MCF 10A (cell line): ENCODE data around the gene OMA1. TPM values are rescaled to one million over a fixed set of nuclear protein-coding genes. Genes with fewer than 3 reads are reported as not detected.

Experiments
- Bru-seq: library from RNA; stranded (reverse); fragments of 400-500 nt; gene quantifications from one replicate; lab custom pipeline; 2021; lab: Mats Ljungman, UMichigan
- BruChase-seq, 2 experiments: library from RNA; stranded (reverse); fragments of 400-500 nt; gene quantifications; one replicate each; lab custom pipeline; 2021; lab: Mats Ljungman, UMichigan
- BruUV-seq: library from RNA; stranded (reverse); fragments of 400-500 nt; replicated peaks from 2 replicates; lab custom pipeline; 2021; lab: Mats Ljungman, UMichigan
- CTCF ChIA-PET: fragments of 300-600 bp; sonication (Branson Sonifier 250); formaldehyde crosslinking; extraction: SDS; loops from one replicate; lab custom pipeline; 2021; ENCODE audit warnings: antibody characterized with exemption, inconsistent platforms; lab: Yijun Ruan, JAX
- POLR2A ChIA-PET: fragments of 300-600, 350-650 bp; sonication (Branson Sonifier 250); formaldehyde crosslinking; extraction: SDS; loops from one replicate; lab custom pipeline; 2020; ENCODE audit warnings: antibody characterized with exemption, inconsistent platforms; lab: Yijun Ruan, JAX
- DNase-seq: peaks from one replicate; pipeline ENCODE4 v3.0.0-alpha.2; 2018; ENCODE audit not compliant: unreplicated experiment
- H3K27ac Mint-ChIP-seq: one replicate; pipeline ENCODE4 v1.8.0; 2022; ENCODE audit warnings: mild to moderate bottlenecking, low read depth, mixed read lengths; ENCODE audit not compliant: unreplicated experiment
- H3K27me3 Mint-ChIP-seq: one replicate; pipeline ENCODE4 v1.8.0; 2022; ENCODE audit warnings: mixed read lengths; ENCODE audit not compliant: insufficient read depth, unreplicated experiment
- H3K36me3 Mint-ChIP-seq: one replicate; pipeline ENCODE4 v1.8.0; 2022; ENCODE audit warnings: mild to moderate bottlenecking, moderate library complexity, mixed read lengths; ENCODE audit not compliant: insufficient read depth, unreplicated experiment
- H3K4me1 Mint-ChIP-seq: one replicate; pipeline ENCODE4 v1.8.0; 2022; ENCODE audit warnings: mixed read lengths; ENCODE audit not compliant: insufficient read depth, unreplicated experiment
- H3K4me3 Mint-ChIP-seq: one replicate; pipeline ENCODE4 v1.8.0; 2022; ENCODE audit warnings: mild to moderate bottlenecking, moderate library complexity, mixed read lengths; ENCODE audit not compliant: unreplicated experiment
- H3K9me3 Mint-ChIP-seq: one replicate; pipeline ENCODE4 v1.8.0; 2022; ENCODE audit warnings: mixed read lengths; ENCODE audit not compliant: unreplicated experiment
- intact Hi-C: fragments of 100-400 bp; cut with micrococcal nuclease; formaldehyde crosslinking; loops from 2 replicates; pipeline ENCODE4 v1.14.1; 2022
- long read RNA-seq: library from polyadenylated mRNA; stranded (forward); transcript quantifications from one replicate; pipeline ENCODE4 v2.0.0, GENCODE V29; 2022
- total RNA-seq: library from RNA; stranded (reverse); gene quantifications from 2 replicates; pipeline ENCODE4 v1.2.3, GENCODE V29; 2022
- TF ChIP-seq, protein P1 (sequence below): fragments of 200-600 bp; IDR thresholded peaks from one replicate; pipeline ENCODE4 v1.8.0; 2022; ENCODE audit warnings: antibody characterized with exemption, mild to moderate bottlenecking; ENCODE audit not compliant: unreplicated experiment

Gene OMA1
- total RNA-seq (15.7 and 17.9 TPM in 2 replicates), Bru-seq, nascent RNA (percentile 60 among the genes with signal in this experiment), BruChase-seq, experiment 1, labeled RNA remaining after a 6-hour chase (percentile 60 among the genes with signal in this experiment), BruChase-seq, experiment 2, labeled RNA remaining after a 2-hour chase (percentile 71 among the genes with signal in this experiment)
- long read RNA-seq, partial matches to known transcripts, result 1 of 20 reads
- long read RNA-seq, other reads (novel, unspliced or antisense), result 19 of 20 reads

DNA sequence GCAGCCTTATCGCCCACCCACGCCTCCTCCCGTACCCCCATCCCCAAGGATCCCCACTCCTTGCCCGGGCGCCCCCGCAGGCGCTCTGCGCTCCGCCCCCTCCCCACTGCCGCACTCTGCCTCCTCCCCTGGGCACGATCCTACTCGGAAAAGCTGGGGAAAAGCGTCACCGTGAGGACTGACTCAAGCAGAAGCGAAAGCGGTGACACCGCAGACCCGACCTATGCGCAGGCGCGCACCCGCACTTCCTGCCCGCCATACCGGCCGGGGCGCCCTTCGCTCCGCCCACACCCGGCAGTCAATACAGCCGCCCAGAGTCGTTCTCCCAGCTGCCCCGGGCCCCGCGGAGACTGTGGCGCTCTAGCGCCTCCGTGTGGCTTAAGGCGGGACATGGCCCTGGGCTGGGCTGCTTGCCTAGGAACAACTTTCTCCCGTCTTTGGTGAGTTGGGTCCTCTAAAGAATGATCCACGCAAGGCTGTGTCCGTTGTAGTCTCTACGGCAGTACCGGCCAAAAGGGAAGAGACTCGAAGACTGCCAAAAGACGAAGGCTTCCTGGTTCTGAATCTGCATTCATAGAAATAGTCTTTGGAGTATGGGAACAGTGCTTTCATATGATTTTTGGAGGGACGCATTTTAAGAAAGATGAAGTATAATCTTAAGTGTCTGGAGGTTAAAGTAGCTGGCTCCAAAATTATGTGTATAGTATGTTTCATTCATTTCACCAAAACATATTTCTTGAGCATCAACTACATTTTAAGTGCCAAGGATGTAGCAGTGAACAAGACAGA lies at the start of gene OMA1:
Gene OMA1 (minus strand): TSS at position 207 of the 789 bp plus-strand sequence. CDS start 7,432 bp downstream, outside the sequence.
- ChIA-PET CTCF (interaction anchor here (0.6 to 5.7 kb wide), 23 partner anchors 10 to 1789 kb away, joined by 3 to 58 read pairs (median 3); no protein-coding TSS in a partner anchor), POLR2A (interaction anchor here (0.6 to 5.5 kb wide), 20 partner anchors 9 to 750 kb away, joined by 3 to 151 read pairs (median 4); partner anchors contain the start of genes FGGY and TACSTD2)
- peak; percentile 93 for DNase-seq
- H3K4me3 Mint-ChIP-seq, result peak within 1 kb of the TSS; percentile 92
- intact Hi-C loops, result loop anchor here (1.0 to 2.0 kb wide), 6 partner anchors 29 to 1714 kb away; no protein-coding TSS in a partner anchor
- H3K4me1 Mint-ChIP-seq, result peaks cover 20% of the 10 kb centered on the region
- TF ChIP-seq, protein P1, sequence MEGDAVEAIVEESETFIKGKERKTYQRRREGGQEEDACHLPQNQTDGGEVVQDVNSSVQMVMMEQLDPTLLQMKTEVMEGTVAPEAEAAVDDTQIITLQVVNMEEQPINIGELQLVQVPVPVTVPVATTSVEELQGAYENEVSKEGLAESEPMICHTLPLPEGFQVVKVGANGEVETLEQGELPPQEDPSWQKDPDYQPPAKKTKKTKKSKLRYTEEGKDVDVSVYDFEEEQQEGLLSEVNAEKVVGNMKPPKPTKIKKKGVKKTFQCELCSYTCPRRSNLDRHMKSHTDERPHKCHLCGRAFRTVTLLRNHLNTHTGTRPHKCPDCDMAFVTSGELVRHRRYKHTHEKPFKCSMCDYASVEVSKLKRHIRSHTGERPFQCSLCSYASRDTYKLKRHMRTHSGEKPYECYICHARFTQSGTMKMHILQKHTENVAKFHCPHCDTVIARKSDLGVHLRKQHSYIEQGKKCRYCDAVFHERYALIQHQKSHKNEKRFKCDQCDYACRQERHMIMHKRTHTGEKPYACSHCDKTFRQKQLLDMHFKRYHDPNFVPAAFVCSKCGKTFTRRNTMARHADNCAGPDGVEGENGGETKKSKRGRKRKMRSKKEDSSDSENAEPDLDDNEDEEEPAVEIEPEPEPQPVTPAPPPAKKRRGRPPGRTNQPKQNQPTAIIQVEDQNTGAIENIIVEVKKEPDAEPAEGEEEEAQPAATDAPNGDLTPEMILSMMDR, result peak; percentile 84
- peaks cover 7% of the 10 kb centered on the region for H3K36me3 Mint-ChIP-seq
- no peaks in the 10 kb centered on the region for H3K9me3 Mint-ChIP-seq
- TSS peak; percentile 57 for BruUV-seq
- H3K27me3 Mint-ChIP-seq, result no peaks in the 10 kb centered on the region
- peak within 1 kb of the TSS; percentile 95 for H3K27ac Mint-ChIP-seq

DNA sequence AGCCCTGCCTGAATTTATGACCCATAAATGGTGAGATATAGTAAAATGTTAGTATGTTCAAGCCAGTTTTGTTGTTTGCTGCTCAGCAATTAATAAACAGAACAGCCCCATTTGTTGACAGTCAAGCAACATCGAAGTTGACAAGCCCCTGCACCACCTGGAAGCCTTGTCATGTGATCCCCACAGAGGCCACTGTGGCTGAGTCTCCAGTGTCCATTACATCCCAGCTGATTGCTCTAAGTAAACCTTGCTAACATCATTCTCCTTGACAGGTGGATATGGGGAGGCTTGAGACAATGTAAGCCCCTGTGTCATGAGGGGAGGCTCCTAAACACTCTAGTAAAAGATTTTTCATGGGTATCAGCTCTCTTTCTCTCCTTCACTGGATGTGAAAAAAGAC lies 48.0 kb upstream of the OMA1 start:
- H3K36me3 Mint-ChIP-seq, result peaks cover 15% of the 10 kb centered on the region
- H3K4me1 Mint-ChIP-seq, result peaks cover 43% of the 10 kb centered on the region
- no peak overlapping the region for H3K27ac Mint-ChIP-seq
- H3K4me3 Mint-ChIP-seq, result no peak overlapping the region
- H3K9me3 Mint-ChIP-seq, result no peaks in the 10 kb centered on the region
- intact Hi-C loops, result no loop called here
- BruUV-seq, result no TSS peak
- CTCF ChIA-PET, result interaction anchor here (1.2 kb wide), 1 partner anchor 38 kb away, joined by 3 read pairs; no protein-coding TSS in a partner anchor
- no peaks in the 10 kb centered on the region for H3K27me3 Mint-ChIP-seq
- DNase-seq, result no peak
- POLR2A ChIA-PET, result interaction anchor here (0.6 to 2.7 kb wide), 3 partner anchors 16 to 48 kb away, joined by 3 to 11 read pairs (median 4); partner anchors contain the start of genes OMA1 and TACSTD2
- TF ChIP-seq, protein P1, result no peak

DNA sequence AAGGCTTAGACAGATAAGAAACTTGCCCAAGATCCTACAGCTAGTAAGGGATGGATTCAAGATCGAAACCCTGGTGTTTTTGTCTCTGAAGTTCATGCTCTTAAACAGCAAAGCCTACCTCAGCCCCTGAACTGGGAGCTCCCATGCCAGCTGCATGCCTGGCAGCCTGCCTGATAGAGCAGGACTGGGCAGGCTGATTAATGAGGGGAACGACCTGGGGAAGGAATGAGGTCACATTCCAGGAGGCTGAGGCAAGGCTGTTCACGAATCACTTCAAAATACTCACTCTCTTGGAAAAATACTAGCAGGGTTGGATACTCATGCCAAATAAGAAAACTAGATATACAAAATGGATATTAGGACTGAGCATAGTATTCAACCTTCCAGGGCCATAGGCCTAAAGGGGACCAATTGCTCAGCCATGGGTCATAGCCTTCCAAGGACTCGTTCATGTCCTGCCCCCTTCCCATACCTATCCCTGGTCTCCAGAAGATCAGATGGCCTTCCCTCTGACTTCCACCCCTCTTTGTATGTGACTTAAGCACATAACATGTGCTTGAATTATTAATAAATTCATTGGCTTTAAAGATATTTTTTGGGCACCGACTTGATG lies 46.1 kb upstream of the OMA1 start:
- POLR2A ChIA-PET, result interaction anchor here (0.6 to 3.4 kb wide), 12 partner anchors 9 to 64 kb away, joined by 3 to 17 read pairs (median 8); partner anchors contain the start of genes OMA1 and TACSTD2
- intact Hi-C loops, result no loop called here
- Mint-ChIP-seq H3K4me1 (peaks cover 40% of the 10 kb centered on the region), H3K27me3 (no peaks in the 10 kb centered on the region), H3K4me3 (peak overlapping the region; percentile 32), H3K27ac (peak overlapping the region; percentile 85), H3K9me3 (no peaks in the 10 kb centered on the region), H3K36me3 (peaks cover 10% of the 10 kb centered on the region)
- CTCF ChIA-PET, result interaction anchor here (0.5 to 0.8 kb wide), 2 partner anchors 14 to 21 kb away, joined by 3 to 5 read pairs; no protein-coding TSS in a partner anchor
- TF ChIP-seq, protein P1, result no peak
- DNase-seq, result peak; percentile 94
- BruUV-seq, result no TSS peak
